ENCODE measurements around the gene KLF9.

The KLF9 gene

GRCh38 chr9:70421272-70422180 lies 7.1 kb upstream of the KLF9 start:
- DNase-seq, result peak; percentile 35 to 52 (median 43)

- DNase-seq, result peak; percentile 86 to 93 (median 93)
These were observed 6.2 kb upstream of the KLF9 start for GRCh38 chr9:70420441-70421271.

- DNase-seq, result peak; percentile 93 to 96 (median 95)
These were observed 5.3 kb upstream of the KLF9 start for GRCh38 chr9:70419556-70420440.

GRCh38 chr9:70418822-70419555 lies 4.5 kb upstream of the KLF9 start:
- peak; percentile 97 to 98 (median 98) for DNase-seq

- no peak for DNase-seq
These were observed 1.0 kb upstream of the KLF9 start for GRCh38 chr9:70415476-70415875.

- no peak for DNase-seq
These were observed 584 bp upstream of the KLF9 start for GRCh38 chr9:70415041-70415440.

GRCh38 chr9:70413464-70413798 lies 1.0 kb downstream of the KLF9 start:
- DNase-seq, result peak in 1 of 3 donors; percentile 83

GRCh38 chr9:70412832-70413463 lies 1.5 kb downstream of the KLF9 start:
- peak; percentile 81 to 92 (median 92) for DNase-seq

GRCh38 chr9:70411930-70412831 lies 2.3 kb downstream of the KLF9 start:
- DNase-seq, result peak; percentile 86 to 93 (median 91)

GRCh38 chr9:70411121-70411929 lies 3.1 kb downstream of the KLF9 start:
- DNase-seq, result peak; percentile 76 to 89 (median 82)

- peak; percentile 84 to 92 (median 84) for DNase-seq
These were observed 4.1 kb downstream of the KLF9 start for GRCh38 chr9:70410368-70410767.

- DNase-seq, result no peak
These were observed 4.7 kb downstream of the KLF9 start for GRCh38 chr9:70409800-70410199.

GRCh38 chr9:70409280-70409679 lies 5.2 kb downstream of the KLF9 start:
- DNase-seq, result no peak

- DNase-seq, result no peak
These were observed 5.9 kb downstream of the KLF9 start for GRCh38 chr9:70408393-70409040.

GRCh38 chr9:70407081-70407503 lies 7.4 kb downstream of the KLF9 start:
- DNase-seq, result peak; percentile 81 to 97 (median 90)

- peak; percentile 89 to 98 (median 95) for DNase-seq
These were observed 8.0 kb downstream of the KLF9 start for GRCh38 chr9:70406434-70406862.

GRCh38 chr9:70405808-70406433 lies 8.5 kb downstream of the KLF9 start:
- DNase-seq, result no peak

GRCh38 chr9:70404261-70404660 lies 10.2 kb downstream of the KLF9 start:
- no peak for DNase-seq
